Measurements from ENCODE around the gene BBS9.

DNA sequence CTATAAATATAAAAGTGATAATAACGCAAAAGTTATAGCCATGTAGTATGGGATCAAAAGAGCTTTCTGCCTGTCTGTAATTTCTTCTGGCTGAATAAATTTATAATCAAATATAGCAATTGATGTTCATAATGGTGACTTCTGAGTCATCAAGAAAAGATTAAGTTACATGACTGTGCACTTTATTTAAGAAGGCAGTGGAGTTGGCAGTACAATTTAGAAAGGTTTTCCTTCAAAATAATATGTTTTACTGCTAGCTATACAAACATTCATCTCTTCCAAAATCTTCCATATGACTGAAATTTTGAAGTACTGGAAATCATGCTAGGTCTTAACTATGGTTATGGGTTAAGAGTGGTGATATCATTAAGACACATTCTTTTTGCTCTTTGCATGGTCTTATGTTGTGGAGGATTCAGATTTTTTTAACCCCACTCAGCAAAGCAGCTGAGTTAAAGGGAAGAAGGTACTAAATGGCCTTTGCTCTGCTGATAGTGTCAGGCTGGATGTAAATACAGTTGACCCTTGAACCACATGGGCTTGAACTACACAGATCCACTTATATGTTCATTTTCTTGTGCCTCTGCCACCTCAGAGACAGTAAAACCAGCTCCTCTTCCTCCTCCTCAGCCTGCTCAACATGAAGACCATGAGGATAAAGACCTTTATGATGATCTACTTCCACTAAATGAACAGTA is 323.6 kb downstream of the BBS9 start:
- TF ChIP-seq, protein P1, sequence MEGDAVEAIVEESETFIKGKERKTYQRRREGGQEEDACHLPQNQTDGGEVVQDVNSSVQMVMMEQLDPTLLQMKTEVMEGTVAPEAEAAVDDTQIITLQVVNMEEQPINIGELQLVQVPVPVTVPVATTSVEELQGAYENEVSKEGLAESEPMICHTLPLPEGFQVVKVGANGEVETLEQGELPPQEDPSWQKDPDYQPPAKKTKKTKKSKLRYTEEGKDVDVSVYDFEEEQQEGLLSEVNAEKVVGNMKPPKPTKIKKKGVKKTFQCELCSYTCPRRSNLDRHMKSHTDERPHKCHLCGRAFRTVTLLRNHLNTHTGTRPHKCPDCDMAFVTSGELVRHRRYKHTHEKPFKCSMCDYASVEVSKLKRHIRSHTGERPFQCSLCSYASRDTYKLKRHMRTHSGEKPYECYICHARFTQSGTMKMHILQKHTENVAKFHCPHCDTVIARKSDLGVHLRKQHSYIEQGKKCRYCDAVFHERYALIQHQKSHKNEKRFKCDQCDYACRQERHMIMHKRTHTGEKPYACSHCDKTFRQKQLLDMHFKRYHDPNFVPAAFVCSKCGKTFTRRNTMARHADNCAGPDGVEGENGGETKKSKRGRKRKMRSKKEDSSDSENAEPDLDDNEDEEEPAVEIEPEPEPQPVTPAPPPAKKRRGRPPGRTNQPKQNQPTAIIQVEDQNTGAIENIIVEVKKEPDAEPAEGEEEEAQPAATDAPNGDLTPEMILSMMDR (IDR thresholded peaks at IDR 0.05) = no peak
- TF ChIP-seq POLR2A (IDR thresholded peaks at IDR 0.05) = no peak
